Stimulated activated CD8-positive, alpha-beta memory T cell treated with anti-CD3 and anti-CD28 coated beads, Interleukin-4, amount 100 ng/mL, for 1 hour (primary cell): ENCODE measurements around the gene RHO.
A peak's percentile ranks its signal among the peaks of the same experiment; 100 is the strongest.

Source experiments
- DNase-seq, 2 donors: peaks; one replicate each; pipeline ENCODE4 v3.0.0-alpha.2; 2020; ENCODE audit warnings: low read depth in 2 of 2, low spot score in 1 of 2

RHO gene

DNA sequence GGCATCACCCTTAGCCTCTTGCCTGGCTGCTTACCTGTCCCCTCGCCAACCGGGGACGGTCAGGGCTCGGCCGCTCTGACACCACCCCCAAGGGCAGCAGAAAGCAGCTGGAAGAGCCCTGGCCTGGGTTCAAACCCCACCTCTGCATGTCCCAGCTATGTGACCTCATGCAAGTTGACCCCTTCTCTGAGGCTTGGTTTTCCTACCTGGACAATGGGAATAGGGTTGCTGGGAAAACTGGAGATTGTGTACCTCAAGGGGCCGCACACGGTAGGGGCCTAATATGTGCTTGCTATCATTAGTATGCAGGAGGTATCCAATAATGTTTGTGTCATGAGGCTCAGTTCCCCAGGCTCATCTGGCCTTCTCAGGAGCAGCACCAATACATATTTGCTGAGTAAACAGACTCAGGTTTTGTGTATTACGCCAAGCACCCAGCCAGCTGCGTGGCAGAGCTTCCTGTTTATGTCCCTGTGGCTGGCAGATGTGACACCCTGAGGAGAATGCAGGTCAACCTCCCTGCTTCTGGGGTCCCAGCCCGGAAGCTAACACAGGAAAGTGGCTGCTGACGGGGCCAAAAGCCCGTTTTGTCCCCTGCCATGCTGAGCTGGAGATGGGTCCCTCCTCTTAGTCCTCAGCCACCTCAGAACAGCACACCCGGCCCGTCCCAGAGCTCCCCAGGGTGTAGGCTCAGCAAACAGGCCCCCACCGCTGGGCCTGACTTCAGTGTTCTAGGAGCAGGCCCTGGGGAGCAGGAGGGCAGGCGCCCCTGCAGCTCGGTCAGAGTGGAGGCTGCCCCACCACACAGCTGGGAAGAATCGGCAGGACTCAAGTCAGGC is 48.3 kb downstream of the RHO start:
- peak; percentile 32 to 34 for DNase-seq

DNA sequence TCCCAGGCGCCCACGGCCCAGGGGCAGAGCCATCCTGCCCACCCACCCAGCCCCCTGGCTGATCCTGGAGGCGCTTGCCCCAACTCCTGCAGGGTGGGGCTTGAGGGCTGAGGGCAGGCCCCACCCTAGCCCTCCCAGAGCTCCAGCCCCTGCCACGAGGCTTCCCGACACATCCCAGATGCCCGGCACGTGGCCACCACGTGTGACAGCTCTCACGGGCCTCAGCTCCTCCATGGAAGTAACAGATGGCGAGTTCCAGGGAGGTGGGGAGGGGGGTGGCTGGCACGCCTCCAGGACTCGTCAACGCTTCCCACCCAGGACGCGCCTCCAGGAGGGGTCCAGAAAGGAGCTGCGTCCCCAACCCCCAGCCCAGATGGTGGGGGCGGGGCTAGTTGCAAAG is 48.9 kb downstream of the RHO start:
- DNase-seq = no peak

DNA sequence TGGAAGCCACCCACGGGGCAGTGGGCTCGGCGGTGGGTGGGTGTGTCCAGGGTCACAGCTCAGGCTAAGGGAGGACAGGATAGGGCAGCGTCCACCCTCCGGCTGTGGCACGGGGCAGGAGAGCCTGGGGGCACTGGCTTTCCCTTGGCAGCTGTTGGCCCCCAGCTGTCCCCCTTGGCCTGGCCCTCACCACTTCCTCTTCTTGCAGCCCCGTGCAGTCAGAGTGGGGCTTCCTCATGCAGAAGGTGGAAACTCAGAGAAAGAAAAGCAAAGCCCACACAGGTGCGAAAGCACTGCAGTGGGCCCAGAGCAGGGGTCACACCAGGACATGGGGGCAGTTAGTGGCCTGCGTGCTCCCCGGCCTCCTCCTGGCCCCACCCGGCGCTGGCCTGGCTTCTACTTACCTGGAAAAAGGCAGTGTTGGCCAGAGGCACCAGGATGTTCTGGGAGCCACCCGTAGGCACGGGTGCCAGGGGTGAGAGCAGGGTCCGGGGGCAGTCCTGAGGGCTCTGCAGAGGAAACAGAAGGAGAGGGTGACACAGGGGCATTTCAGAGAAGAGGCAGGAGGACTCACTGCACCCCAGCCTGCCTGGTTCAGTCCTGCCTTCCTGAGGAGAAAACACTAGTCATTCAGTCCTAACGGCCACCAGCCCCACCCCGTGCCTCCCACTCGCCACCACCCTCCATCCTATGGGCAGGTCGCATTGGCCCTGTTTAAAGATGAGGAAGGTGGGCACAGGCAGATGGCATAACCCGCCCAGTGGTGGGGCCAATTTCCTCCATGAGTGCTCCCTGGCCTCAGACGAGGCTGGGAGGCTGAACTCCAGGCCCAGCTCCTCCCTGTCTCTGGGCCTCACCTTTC is 49.7 kb downstream of the RHO start:
- DNase-seq = no peak

DNA sequence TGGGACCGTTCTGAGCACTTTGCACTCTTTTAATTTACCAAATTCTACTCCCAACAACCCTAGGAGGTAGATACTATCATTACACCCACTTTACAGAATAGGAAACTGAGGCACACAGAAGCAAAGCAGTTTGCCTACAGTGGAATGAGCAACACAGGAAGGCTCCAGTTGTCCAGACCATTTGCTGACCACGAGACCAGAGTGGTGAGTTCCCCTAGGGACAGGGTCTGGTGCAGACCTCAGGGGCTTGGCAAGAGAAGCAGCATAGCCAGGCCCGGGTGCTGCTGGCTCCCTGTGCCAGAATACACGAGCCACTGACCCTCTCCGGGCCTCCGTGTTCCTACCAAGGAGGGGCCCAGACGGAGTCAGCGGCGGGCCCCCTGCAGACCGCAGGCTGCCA is 51.6 kb downstream of the RHO start:
- no peak for DNase-seq

DNA sequence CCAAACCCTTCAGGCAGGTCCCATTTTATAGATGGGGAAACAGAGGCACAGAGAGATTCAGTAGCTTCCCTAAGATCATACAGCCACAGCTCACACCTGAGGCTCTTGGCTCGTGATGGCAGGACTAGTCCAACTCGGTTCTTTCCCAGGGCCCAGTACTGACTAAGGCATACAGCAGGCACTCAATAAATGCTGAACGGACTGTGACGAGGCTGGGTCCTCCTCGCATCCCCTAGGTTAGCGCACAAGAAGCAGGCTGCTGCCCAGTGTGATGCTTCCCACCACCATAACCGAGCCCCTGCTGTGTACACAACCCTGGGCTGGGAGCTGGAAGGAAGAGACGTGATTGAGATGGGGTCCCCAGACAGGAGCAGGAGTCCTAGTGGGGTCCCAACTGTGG is 53.2 kb downstream of the RHO start:
- DNase-seq = no peak

DNA sequence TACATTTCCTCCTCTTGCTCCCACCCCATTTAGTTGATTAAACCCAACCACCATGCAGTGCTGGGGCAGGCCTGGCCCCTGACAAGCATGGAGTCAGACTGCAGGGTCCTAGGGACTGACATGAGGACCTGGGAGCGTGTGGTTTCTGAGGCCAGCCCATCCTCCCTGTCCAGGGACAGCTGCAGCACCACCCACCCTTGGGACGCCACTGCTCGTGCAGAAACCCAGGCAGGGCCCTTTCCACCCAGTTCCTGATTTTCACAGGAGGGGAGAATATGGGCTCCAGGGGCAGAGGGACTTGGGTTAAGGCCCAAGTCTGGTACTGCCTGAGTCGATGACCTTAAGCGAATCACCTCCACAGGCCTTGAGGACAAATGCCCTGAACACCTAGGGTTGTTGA is 54.4 kb downstream of the RHO start:
- no peak for DNase-seq

DNA sequence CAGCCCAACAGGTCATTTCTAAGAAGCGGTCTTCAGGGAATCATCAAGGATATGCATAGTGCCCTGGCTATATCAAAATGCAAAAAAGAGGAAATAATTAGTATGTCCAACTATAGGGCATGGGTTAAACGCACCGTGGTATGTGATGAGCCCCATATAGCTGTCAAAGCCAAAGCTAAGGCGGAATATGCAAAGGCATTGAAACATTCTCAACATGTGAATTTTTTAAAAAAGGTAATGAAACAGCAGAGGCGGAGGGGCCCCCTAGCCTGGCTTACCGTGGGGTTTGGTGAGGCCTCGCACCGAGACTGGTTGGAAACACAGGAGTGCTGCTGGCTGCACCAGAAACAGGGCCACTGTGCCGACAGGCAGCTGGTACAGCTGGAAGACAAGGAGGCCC is 54.9 kb downstream of the RHO start:
- DNase-seq = no peak

DNA sequence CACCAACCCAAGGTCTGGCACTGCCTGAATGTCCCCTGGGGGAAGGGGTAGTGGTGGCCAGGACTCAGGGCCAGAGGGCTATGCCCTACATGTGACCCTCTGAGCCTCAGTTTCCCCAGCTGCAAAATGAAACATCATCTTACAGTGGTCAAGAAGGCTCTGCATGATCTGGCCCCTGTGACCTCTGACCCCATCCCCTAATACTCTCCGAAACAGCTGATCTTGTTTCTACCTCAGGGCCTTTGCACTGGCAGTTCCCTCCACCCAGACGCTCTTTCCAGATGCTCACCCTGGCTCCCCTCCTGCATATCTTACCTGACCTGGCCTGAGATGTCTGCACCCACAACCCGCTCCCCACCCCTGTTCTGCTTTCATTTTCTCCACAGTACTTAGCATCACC is 56.2 kb downstream of the RHO start:
- no peak for DNase-seq
